KMS-11 (cell line): ENCODE results near the gene ZNF609.
"Not testable (repeated sequence)": the region's sequence is repeated elsewhere in the genome, so short reads cannot be mapped to it uniquely, and the experiment has no call there.

Experiments
- H2AFZ ChIP-seq: fragments of 200-600 bp; sonication (generic); 2 replicates; pipeline ENCODE4 v1.6.1; 2016; ENCODE audit warnings: antibody characterized with exemption, mixed run types, low read depth
- H3K27ac ChIP-seq: fragments of 200-600 bp; sonication (generic); 2 replicates; pipeline ENCODE4 v1.6.1; 2016; ENCODE audit warnings: mild to moderate bottlenecking, mixed run types
- H3K27me3 ChIP-seq: fragments of 200-600 bp; sonication (generic); 2 replicates; pipeline ENCODE4 v1.6.1; 2017; ENCODE audit warnings: mild to moderate bottlenecking, low read depth, mixed run types, moderate library complexity; ENCODE audit not compliant: insufficient read depth
- H3K36me3 ChIP-seq: fragments of 200-600 bp; sonication (generic); 2 replicates; pipeline ENCODE4 v1.6.1; 2017; ENCODE audit warnings: mild to moderate bottlenecking, mixed run types; ENCODE audit not compliant: insufficient read depth
- H3K4me1 ChIP-seq: fragments of 200-600 bp; sonication (generic); 2 replicates; pipeline ENCODE4 v1.6.1; 2016; ENCODE audit warnings: mild to moderate bottlenecking, low read depth, mixed run types; ENCODE audit not compliant: poor library complexity, severe bottlenecking
- H3K4me2 ChIP-seq: fragments of 200-600 bp; sonication (generic); 2 replicates; pipeline ENCODE4 v1.7.0; 2016; ENCODE audit warnings: mild to moderate bottlenecking, mixed run types
- H3K4me3 ChIP-seq: fragments of 200-600 bp; sonication (generic); IDR thresholded peaks from 2 replicates; pipeline ENCODE4 v1.6.1; 2017; ENCODE audit warnings: low read depth, low read length, mixed read lengths; ENCODE audit not compliant: insufficient read depth
- H3K79me2 ChIP-seq: fragments of 200-600 bp; sonication (generic); 2 replicates; pipeline ENCODE4 v1.6.1; 2016; ENCODE audit warnings: low read depth, mixed run types; ENCODE audit not compliant: insufficient read depth
- H3K9ac ChIP-seq: fragments of 200-600 bp; sonication (generic); 2 replicates; pipeline ENCODE4 v1.6.1; 2016; ENCODE audit warnings: mild to moderate bottlenecking, mixed run types
- H4K20me1 ChIP-seq: fragments of 200-600 bp; sonication (generic); 2 replicates; pipeline ENCODE4 v1.6.1; 2016; ENCODE audit warnings: mild to moderate bottlenecking, mixed run types; ENCODE audit not compliant: insufficient read depth
- CTCF ChIP-seq: fragments of 200-600 bp; sonication (generic); conservative IDR thresholded peaks from 2 replicates; pipeline ENCODE4 v1.6.1; 2017; ENCODE audit warnings: low read depth, mild to moderate bottlenecking, antibody characterized with exemption, low read length, moderate library complexity, mixed read lengths

Gene ZNF609

GRCh38 chr15:64600794-64601193 is 140.4 kb downstream of the ZNF609 start:
- Histone ChIP-seq H3K9ac (no peak overlapping the region), H3K27me3 (no peaks in the 10 kb centered on the region), H4K20me1 (no peaks in the 10 kb centered on the region), H3K4me3 (no peak overlapping the region), H3K4me2 (0 out of 2 replicates have a peak overlapping the region, but pooled peaks have one; percentile 25), H3K27ac (no peak overlapping the region), H3K79me2 (peaks cover 89% of the 10 kb centered on the region), H3K36me3 (no peaks in the 10 kb centered on the region), H2AFZ (no peak overlapping the region), H3K4me1 (peaks cover 78% of the 10 kb centered on the region)
- no peak for TF ChIP-seq CTCF

- H4K20me1 ChIP-seq = no peaks in the 10 kb centered on the region
- no peak overlapping the region for H2AFZ ChIP-seq
- TF ChIP-seq CTCF = no peak
- H3K27me3 ChIP-seq = no peaks in the 10 kb centered on the region
- H3K4me1 ChIP-seq = peaks cover 44% of the 10 kb centered on the region
- no peak overlapping the region for H3K4me3 ChIP-seq
- H3K4me2 ChIP-seq = no peak overlapping the region
- no peaks in the 10 kb centered on the region for H3K36me3 ChIP-seq
- H3K27ac ChIP-seq = no peak overlapping the region
- peaks cover 86% of the 10 kb centered on the region for H3K79me2 ChIP-seq
- no peak overlapping the region for H3K9ac ChIP-seq
These were observed 143.9 kb downstream of the ZNF609 start for GRCh38 chr15:64604319-64604718.

- peaks cover 46% of the 10 kb centered on the region for H3K4me1 ChIP-seq
- H3K27ac ChIP-seq, H3K27me3 ChIP-seq, H3K4me3 ChIP-seq, H4K20me1 ChIP-seq, H3K36me3 ChIP-seq, H3K9ac ChIP-seq, H2AFZ ChIP-seq, H3K4me2 ChIP-seq: not testable (repeated sequence)
- H3K79me2 ChIP-seq = peaks cover 81% of the 10 kb centered on the region
These were observed 147.0 kb downstream of the ZNF609 start for GRCh38 chr15:64607416-64607815.

- Histone ChIP-seq H3K27me3 (no peaks in the 10 kb centered on the region), H3K9ac (no peak overlapping the region), H3K4me2 (no peak overlapping the region; the same call in 1 of the 2 replicates), H3K27ac (no peak overlapping the region; the same call in 1 of the 2 replicates), H3K36me3 (no peaks in the 10 kb centered on the region), H3K4me3 (no peak overlapping the region), H4K20me1 (peaks cover 3% of the 10 kb centered on the region; the same call in 1 of the 2 replicates), H3K79me2 (peaks cover 84% of the 10 kb centered on the region), H2AFZ (no peak overlapping the region), H3K4me1 (peaks cover 34% of the 10 kb centered on the region)
- no peak for TF ChIP-seq CTCF
These were observed 150.0 kb downstream of the ZNF609 start for GRCh38 chr15:64610257-64610919.

GRCh38 chr15:64611085-64611725 is 150.8 kb downstream of the ZNF609 start:
- Histone ChIP-seq H3K36me3 (no peaks in the 10 kb centered on the region), H3K4me2 (no peak overlapping the region; the same call in 1 of the 2 replicates), H3K4me1 (peaks cover 34% of the 10 kb centered on the region), H3K9ac (no peak overlapping the region), H3K27ac (no peak overlapping the region; the same call in 1 of the 2 replicates), H3K27me3 (no peaks in the 10 kb centered on the region), H4K20me1 (peaks cover 3% of the 10 kb centered on the region; the same call in 1 of the 2 replicates), H2AFZ (no peak overlapping the region), H3K4me3 (no peak overlapping the region), H3K79me2 (peaks cover 84% of the 10 kb centered on the region)
- TF ChIP-seq CTCF = no peak
